Breast epithelium (tissue), 3 donors: ENCODE measurements around the gene STON2.

Source experiments
- CTCF ChIP-seq, 3 donors: fragments of 450-650 bp; IDR thresholded peaks; one replicate each; pipeline ENCODE4 v1.5.1; 2016 to 2017; ENCODE audit warnings: antibody characterized with exemption in 3 of 3, mild to moderate bottlenecking in 3 of 3, moderate library complexity in 3 of 3
- POLR2AphosphoS5 ChIP-seq, 3 donors: sonication (generic); formaldehyde crosslinking; IDR thresholded peaks; one replicate each; pipeline ENCODE4 v1.6.1; 2017; ENCODE audit warnings: antibody characterized with exemption in 3 of 3

GRCh38 chr14:81366884-81367283, 33.2 kb downstream of the STON2 start:
- TF ChIP-seq CTCF (IDR thresholded peaks at IDR 0.05) (no peak), POLR2AphosphoS5 (IDR thresholded peaks at IDR 0.05) (no peak)
